Endodermal cell (in vitro differentiated cells): ENCODE data around the gene DOP1A. TPM values are rescaled to one million over a fixed set of nuclear protein-coding genes. Genes with fewer than 3 reads are reported as not detected.

Source experiments
- DNase-seq: peaks from one replicate; pipeline ENCODE4 v3.0.0-alpha.2; 2017
- H3K27ac ChIP-seq: 2 replicates; pipeline ENCODE4 v1.5.1; 2013; ENCODE audit warnings: mild to moderate bottlenecking, low read depth, low read length, moderate library complexity
- H3K27me3 ChIP-seq: 2 replicates; pipeline ENCODE4 v1.6.1; 2013; ENCODE audit warnings: mild to moderate bottlenecking, low read length, moderate library complexity; ENCODE audit not compliant: insufficient read depth, control insufficient read depth, poor library complexity, severe bottlenecking
- H3K36me3 ChIP-seq: 2 replicates; pipeline ENCODE4 v1.7.0; 2013; ENCODE audit warnings: mild to moderate bottlenecking, low read length, moderate library complexity; ENCODE audit not compliant: control insufficient read depth, insufficient read depth
- H3K4me1 ChIP-seq: one replicate; pipeline ENCODE4 v1.7.0; 2013; ENCODE audit warnings: low read length; ENCODE audit not compliant: control insufficient read depth, insufficient read depth
- H3K4me3 ChIP-seq: 2 replicates; pipeline ENCODE4 v1.5.1; 2013; ENCODE audit warnings: mild to moderate bottlenecking, low read length, moderate library complexity
- H3K9ac ChIP-seq: 2 replicates; pipeline ENCODE4 v1.6.1; 2013; ENCODE audit warnings: mild to moderate bottlenecking, low read length, moderate library complexity; ENCODE audit not compliant: poor library complexity, severe bottlenecking; ENCODE audit errors: extremely low read depth
- H3K9me3 ChIP-seq: 2 replicates; pipeline ENCODE4 v1.6.1; 2013; ENCODE audit warnings: mild to moderate bottlenecking, low read length, moderate library complexity; ENCODE audit not compliant: control insufficient read depth
- H3K27ac Mint-ChIP-seq: 2 replicates; pipeline ENCODE4 v1.8.0; 2020; ENCODE audit warnings: mixed read lengths
- H3K27me3 Mint-ChIP-seq: 2 replicates; pipeline ENCODE4 v1.8.0; 2021; ENCODE audit warnings: mild to moderate bottlenecking, mixed read lengths; ENCODE audit not compliant: insufficient read depth
- H3K36me3 Mint-ChIP-seq: 2 replicates; pipeline ENCODE4 v1.8.0; 2020; ENCODE audit warnings: low read depth, mixed read lengths
- H3K4me1 Mint-ChIP-seq: 2 replicates; pipeline ENCODE4 v1.8.0; 2020; ENCODE audit warnings: mixed read lengths
- H3K4me3 Mint-ChIP-seq: 2 replicates; pipeline ENCODE4 v1.8.0; 2020; ENCODE audit warnings: mild to moderate bottlenecking, moderate library complexity, mixed read lengths
- H3K9me3 Mint-ChIP-seq: 2 replicates; pipeline ENCODE4 v1.8.0; 2020; ENCODE audit warnings: mild to moderate bottlenecking, mixed read lengths
- CTCF ChIP-seq: fragments of 200-600 bp; sonication (generic); conservative IDR thresholded peaks from 2 replicates; pipeline ENCODE4 v1.5.0; 2021; ENCODE audit warnings: antibody characterized with exemption, mild to moderate bottlenecking
- WGBS, 2 experiments: methylation state at CpG; one replicate each; pipeline versions ENCODE4 v1.1.5 to v1.1.7; 2013; ENCODE audit warnings: missing lambda C conversion rate in 2 of 2, mixed read lengths in 1 of 2; ENCODE audit not compliant: insufficient coverage in 1 of 2, insufficient read length in 1 of 2; 5-methylcytosine and 5-hydroxymethylcytosine counted together
- total RNA-seq, 2 donors: library from RNA; stranded (reverse); fragmentation: NEBNext Ultra II Directional in 1 of 2; extraction: Animal tissue kit (Norgen Biotek cat#: 25700) in 1 of 2; gene quantifications; 2 replicates in 1 of 2; 3 replicates in 1 of 2; pipeline ENCODE4 v1.2.1, GENCODE V29; 2021

The DOP1A gene
- total RNA-seq, 2 donors from 2014 or later = 32.2 to 36.0 TPM

GRCh38 chr6:83072726-83073125 is 5.3 kb downstream of the DOP1A start:
- Mint-ChIP-seq H3K27ac (no peak overlapping the region), H3K36me3 (peaks cover 27% of the 10 kb centered on the region), H3K4me3 (no peak overlapping the region), H3K9me3 (peaks cover 6% of the 10 kb centered on the region), H3K4me1 (peaks cover 38% of the 10 kb centered on the region), H3K27me3 (no peaks in the 10 kb centered on the region)
- peaks cover 4% of the 10 kb centered on the region for H3K4me1 ChIP-seq
- H3K27ac ChIP-seq = no peak overlapping the region
- H3K36me3 ChIP-seq = peaks cover 10% of the 10 kb centered on the region
- no peak for TF ChIP-seq CTCF
- H3K4me3 ChIP-seq = peak overlapping the region; percentile 41
- no peak overlapping the region for H3K9ac ChIP-seq
- no peaks in the 10 kb centered on the region for H3K27me3 ChIP-seq
- WGBS, 2 experiments = 97 to 100% methylated on average over 1 to 2 of the region's 2 CpGs
- peaks cover 5% of the 10 kb centered on the region for H3K9me3 ChIP-seq
- DNase-seq = no peak

- H3K9ac ChIP-seq = no peak overlapping the region
- no peak for DNase-seq
- H3K27me3 ChIP-seq = no peaks in the 10 kb centered on the region
- peaks cover 4% of the 10 kb centered on the region for H3K4me1 ChIP-seq
- peaks cover 27% of the 10 kb centered on the region for H3K36me3 Mint-ChIP-seq
- no peak overlapping the region for H3K4me3 Mint-ChIP-seq
- 100% methylated on average over 1 of the region's 1 CpG; no CpG with 5 or more reads in 1 of the 2 experiments for WGBS, 2 experiments
- no peak overlapping the region for H3K27ac ChIP-seq
- H3K4me3 ChIP-seq = no peak overlapping the region
- H3K9me3 ChIP-seq = peaks cover 5% of the 10 kb centered on the region
- H3K36me3 ChIP-seq = peaks cover 10% of the 10 kb centered on the region
- TF ChIP-seq CTCF = no peak
- no peak overlapping the region for H3K27ac Mint-ChIP-seq
- H3K27me3 Mint-ChIP-seq = no peaks in the 10 kb centered on the region
- peaks cover 6% of the 10 kb centered on the region for H3K9me3 Mint-ChIP-seq
- peaks cover 43% of the 10 kb centered on the region for H3K4me1 Mint-ChIP-seq
Measured at GRCh38 chr6:83073615-83074014, 6.1 kb downstream of the DOP1A start.

GRCh38 chr6:83083476-83083875 is 16.0 kb downstream of the DOP1A start:
- DNase-seq = no peak
- no peaks in the 10 kb centered on the region for H3K27me3 Mint-ChIP-seq
- WGBS, 2 experiments = 91% methylated on average over 1 of the region's 1 CpG; no CpG with 5 or more reads in 1 of the 2 experiments
- Histone ChIP-seq H3K27ac (no peak overlapping the region), H3K36me3 (no peaks in the 10 kb centered on the region), H3K4me1 (no peaks in the 10 kb centered on the region), H3K27me3 (no peaks in the 10 kb centered on the region), H3K4me3 (no peak overlapping the region), H3K9ac (no peak overlapping the region), H3K9me3 (no peaks in the 10 kb centered on the region)
- H3K9me3 Mint-ChIP-seq = no peaks in the 10 kb centered on the region
- TF ChIP-seq CTCF = no peak
- peaks cover 8% of the 10 kb centered on the region for H3K4me1 Mint-ChIP-seq
- peaks cover 17% of the 10 kb centered on the region for H3K36me3 Mint-ChIP-seq
- H3K27ac Mint-ChIP-seq = no peak overlapping the region
- no peak overlapping the region for H3K4me3 Mint-ChIP-seq
